ENCODE results near the gene OR2G2. TPM values are rescaled to one million over a fixed set of nuclear protein-coding genes. Genes with fewer than 3 reads are reported as not detected.

OR2G2 gene
- total and polyA plus RNA-seq, 2 experiments from 2014 or later: not detected

DNA sequence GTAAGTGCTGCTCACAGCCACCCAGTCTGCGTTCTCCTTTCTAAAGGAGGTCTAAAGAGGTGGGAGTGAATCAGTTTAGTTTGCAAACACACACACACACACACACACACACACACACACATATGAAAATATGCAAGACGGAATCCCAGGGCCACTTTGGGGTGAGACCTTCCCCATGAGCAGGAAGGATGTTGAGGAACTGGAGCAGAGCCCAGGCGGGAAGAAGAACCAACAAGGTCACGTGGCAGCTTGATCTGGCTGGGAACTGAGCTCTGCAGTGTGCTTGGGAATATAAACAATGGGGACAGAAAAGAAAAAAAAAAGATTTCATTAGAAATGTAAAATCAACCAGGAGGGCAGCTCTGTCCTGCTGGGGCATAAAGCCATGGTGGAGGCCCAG is 49.9 kb downstream of the OR2G2 start:
- Histone ChIP-seq H3K4me1 (ENCODE audit: insufficient read depth) (no peaks in the 10 kb centered on the region), H3K4me3 (no peak overlapping the region), H2AFZ (no peak overlapping the region), H4K20me1 (ENCODE audit: insufficient read depth, poor library complexity, severe bottlenecking) (no peaks in the 10 kb centered on the region), H3K79me2 (no peaks in the 10 kb centered on the region), H3K9me2 (replicated peaks; ENCODE audit: insufficient read depth) (no peaks in the 10 kb centered on the region), H3K4me2 (no peak overlapping the region), H3K27me3 (no peaks in the 10 kb centered on the region), H3K9me3 (ENCODE audit: low read depth) (no peaks in the 10 kb centered on the region), H3K27ac (no peak overlapping the region), H3K36me3 (replicated peaks; ENCODE audit: insufficient read depth, low read depth) (no peaks in the 10 kb centered on the region)
- no peak for DNase-seq (ENCODE audit: low spot score)
- no peak for TF ChIP-seq EZH2phosphoT487 (IDR thresholded peaks at IDR 0.05; ENCODE audit: low read depth, severe bottlenecking, unreplicated experiment)
- TF ChIP-seq, protein P1, sequence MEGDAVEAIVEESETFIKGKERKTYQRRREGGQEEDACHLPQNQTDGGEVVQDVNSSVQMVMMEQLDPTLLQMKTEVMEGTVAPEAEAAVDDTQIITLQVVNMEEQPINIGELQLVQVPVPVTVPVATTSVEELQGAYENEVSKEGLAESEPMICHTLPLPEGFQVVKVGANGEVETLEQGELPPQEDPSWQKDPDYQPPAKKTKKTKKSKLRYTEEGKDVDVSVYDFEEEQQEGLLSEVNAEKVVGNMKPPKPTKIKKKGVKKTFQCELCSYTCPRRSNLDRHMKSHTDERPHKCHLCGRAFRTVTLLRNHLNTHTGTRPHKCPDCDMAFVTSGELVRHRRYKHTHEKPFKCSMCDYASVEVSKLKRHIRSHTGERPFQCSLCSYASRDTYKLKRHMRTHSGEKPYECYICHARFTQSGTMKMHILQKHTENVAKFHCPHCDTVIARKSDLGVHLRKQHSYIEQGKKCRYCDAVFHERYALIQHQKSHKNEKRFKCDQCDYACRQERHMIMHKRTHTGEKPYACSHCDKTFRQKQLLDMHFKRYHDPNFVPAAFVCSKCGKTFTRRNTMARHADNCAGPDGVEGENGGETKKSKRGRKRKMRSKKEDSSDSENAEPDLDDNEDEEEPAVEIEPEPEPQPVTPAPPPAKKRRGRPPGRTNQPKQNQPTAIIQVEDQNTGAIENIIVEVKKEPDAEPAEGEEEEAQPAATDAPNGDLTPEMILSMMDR (IDR thresholded peaks at IDR 0.05; ENCODE audit: poor library complexity): no peak
- no peak for TF ChIP-seq EZH2 (IDR thresholded peaks at IDR 0.05; ENCODE audit: borderline replicate concordance)
- WGBS (ENCODE audit: low lambda C conversion rate, missing lambda C conversion rate): 82% methylated on average over 4 of the region's 4 CpGs

DNA sequence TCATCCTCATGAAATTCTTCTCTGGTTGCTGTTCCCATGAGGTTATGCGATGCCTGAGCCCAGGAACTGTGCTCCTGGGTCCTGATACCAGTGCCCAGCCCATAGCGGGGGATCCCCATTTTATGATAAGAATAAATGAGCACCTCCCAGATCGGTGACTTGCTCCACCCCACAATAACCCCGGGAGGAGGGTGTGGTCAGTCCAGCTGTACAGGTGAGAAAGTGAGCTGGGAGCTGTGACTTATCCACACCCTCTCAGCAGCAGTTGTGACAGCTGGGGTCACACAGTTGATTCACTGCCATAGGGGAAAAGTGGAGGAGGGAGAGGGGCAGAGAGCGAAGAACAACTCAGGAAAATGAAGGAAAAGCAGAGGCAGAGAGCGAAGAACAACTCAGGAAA is 50.6 kb downstream of the OR2G2 start:
- Histone ChIP-seq H3K4me3 (no peak overlapping the region), H3K9me2 (replicated peaks; ENCODE audit: insufficient read depth) (no peaks in the 10 kb centered on the region), H3K9me3 (ENCODE audit: low read depth) (no peaks in the 10 kb centered on the region), H2AFZ (peak overlapping the region; percentile 52), H3K27me3 (no peaks in the 10 kb centered on the region), H3K4me2 (peak overlapping the region; percentile 68), H3K79me2 (no peaks in the 10 kb centered on the region), H4K20me1 (ENCODE audit: insufficient read depth, poor library complexity, severe bottlenecking) (no peaks in the 10 kb centered on the region), H3K36me3 (replicated peaks; ENCODE audit: insufficient read depth, low read depth) (no peaks in the 10 kb centered on the region), H3K27ac (no peak overlapping the region), H3K4me1 (ENCODE audit: insufficient read depth) (no peaks in the 10 kb centered on the region)
- 83% methylated on average over 6 of the region's 6 CpGs for WGBS (ENCODE audit: low lambda C conversion rate, missing lambda C conversion rate)
- TF ChIP-seq EZH2 (IDR thresholded peaks at IDR 0.05; ENCODE audit: borderline replicate concordance): no peak
- TF ChIP-seq, protein P1 (IDR thresholded peaks at IDR 0.05; ENCODE audit: poor library complexity): no peak
- no peak for TF ChIP-seq EZH2phosphoT487 (IDR thresholded peaks at IDR 0.05; ENCODE audit: low read depth, severe bottlenecking, unreplicated experiment)
- DNase-seq (ENCODE audit: low spot score): no peak

Small RNAs within 50 kb of the gene (small RNA-seq; reads per million reads assigned to genes)
- gene RF00026: not detected

Other genes with a start within 250 kb of the OR2G2 start
- gene NLRP3, start 172.2 kb upstream of the OR2G2 start, total RNA-seq: 0.13 and 0.20 TPM in 2 replicates
- gene NLRP3, start 172.2 kb upstream of the OR2G2 start, polyA plus RNA-seq: not detected in 2 replicates
- not detected in 2 replicates for gene OR2B11, start 130.3 kb upstream of the OR2G2 start, total RNA-seq
- not detected in 2 replicates for gene OR2B11, start 130.3 kb upstream of the OR2G2 start, polyA plus RNA-seq
- gene OR2C3, start 51.9 kb upstream of the OR2G2 start, total RNA-seq: not detected in 2 replicates
- gene OR2C3, start 51.9 kb upstream of the OR2G2 start, polyA plus RNA-seq: not detected in 2 replicates
- gene GCSAML, start 39.2 kb upstream of the OR2G2 start, total RNA-seq: not detected in 2 replicates
- not detected in 2 replicates for gene GCSAML, start 39.2 kb upstream of the OR2G2 start, polyA plus RNA-seq
- not detected in 2 replicates for gene OR2G3, start 17.2 kb downstream of the OR2G2 start, total RNA-seq
- gene OR2G3, start 17.2 kb downstream of the OR2G2 start, polyA plus RNA-seq: not detected in 2 replicates
- gene OR13G1, start 91.4 kb downstream of the OR2G2 start, total RNA-seq: not detected in 2 replicates
- not detected in 2 replicates for gene OR13G1, start 91.4 kb downstream of the OR2G2 start, polyA plus RNA-seq
- not detected in 2 replicates for gene OR6F1, start 128.3 kb downstream of the OR2G2 start, total RNA-seq
- not detected in 2 replicates for gene OR6F1, start 128.3 kb downstream of the OR2G2 start, polyA plus RNA-seq
- not detected in 2 replicates for gene OR14K1, start 150.3 kb downstream of the OR2G2 start, total RNA-seq
- gene OR14K1, start 150.3 kb downstream of the OR2G2 start, polyA plus RNA-seq: not detected in 2 replicates
- not detected in 2 replicates for gene OR14A2, start 159.8 kb downstream of the OR2G2 start, total RNA-seq
- not detected in 2 replicates for gene OR14A2, start 159.8 kb downstream of the OR2G2 start, polyA plus RNA-seq
- not detected in 2 replicates for gene OR1C1, start 172.2 kb downstream of the OR2G2 start, total RNA-seq
- not detected in 2 replicates for gene OR1C1, start 172.2 kb downstream of the OR2G2 start, polyA plus RNA-seq
- not detected in 2 replicates for gene OR14A16, start 235.8 kb downstream of the OR2G2 start, total RNA-seq
- not detected in 2 replicates for gene OR14A16, start 235.8 kb downstream of the OR2G2 start, polyA plus RNA-seq

Measured in hepatocyte (in vitro differentiated cells).